Neural progenitor cell (in vitro differentiated cells): ENCODE measurements around the gene CD164L2. TPM values are rescaled to one million over a fixed set of nuclear protein-coding genes. Genes with fewer than 3 reads are reported as not detected.

Source experiments
- DNase-seq: peaks from one replicate; pipeline ENCODE4 v3.0.0-alpha.2; 2016; ENCODE audit warnings: low spot score
- H2AFZ ChIP-seq: fragments of 200-600 bp; sonication (generic); replicated peaks from 2 replicates; pipeline ENCODE4 v1.6.1; 2016; ENCODE audit warnings: antibody characterized with exemption
- H3F3A ChIP-seq: fragments of 200-600 bp; sonication (generic); 2 replicates; pipeline ENCODE4 v1.6.1; 2016; ENCODE audit warnings: antibody characterized with exemption, low read depth
- H3K27ac ChIP-seq: fragments of 200-600 bp; sonication (generic); 2 replicates; pipeline ENCODE4 v1.5.1; 2016; ENCODE audit warnings: mild to moderate bottlenecking
- H3K27me3 ChIP-seq: fragments of 200-600 bp; sonication (generic); 2 replicates; pipeline ENCODE4 v1.6.1; 2016; ENCODE audit warnings: mild to moderate bottlenecking, moderate library complexity
- H3K36me3 ChIP-seq: fragments of 200-600 bp; sonication (generic); 2 replicates; pipeline ENCODE4 v1.5.1; 2016
- H3K4me1 ChIP-seq: fragments of 200-600 bp; sonication (generic); 2 replicates; pipeline ENCODE4 v1.6.1; 2016; ENCODE audit warnings: mixed run types
- H3K4me2 ChIP-seq: fragments of 200-600 bp; sonication (generic); 2 replicates; pipeline ENCODE4 v1.6.1; 2016
- H3K4me3 ChIP-seq: fragments of 200-600 bp; sonication (generic); 2 replicates; pipeline ENCODE4 v1.5.1; 2016
- H3K79me2 ChIP-seq: fragments of 200-600 bp; sonication (generic); 2 replicates; pipeline ENCODE4 v1.6.1; 2016; ENCODE audit warnings: low read depth
- H3K9ac ChIP-seq: fragments of 200-600 bp; sonication (generic); 2 replicates; pipeline ENCODE4 v1.6.1; 2016
- H3K9me3 ChIP-seq: fragments of 200-600 bp; sonication (generic); 2 replicates; pipeline ENCODE4 v1.5.1; 2016; ENCODE audit warnings: low read depth
- H4K20me1 ChIP-seq: fragments of 200-600 bp; sonication (generic); 2 replicates; pipeline ENCODE4 v1.6.1; 2016; ENCODE audit warnings: low read depth
- H3K27ac Mint-ChIP-seq: 3 replicates; pipeline ENCODE4 v1.8.0; 2021; ENCODE audit warnings: mixed read lengths
- H3K27me3 Mint-ChIP-seq: 2 replicates; pipeline ENCODE4 v1.8.0; 2022; ENCODE audit warnings: low read depth, mild to moderate bottlenecking, inconsistent platforms, moderate library complexity, mixed read lengths; ENCODE audit not compliant: insufficient read depth
- H3K36me3 Mint-ChIP-seq: 3 replicates; pipeline ENCODE4 v1.8.0; 2021; ENCODE audit warnings: mixed read lengths
- H3K4me1 Mint-ChIP-seq: 3 replicates; pipeline ENCODE4 v1.8.0; 2021; ENCODE audit warnings: mixed read lengths
- H3K4me3 Mint-ChIP-seq: 3 replicates; pipeline ENCODE4 v1.8.0; 2021; ENCODE audit warnings: mild to moderate bottlenecking, moderate library complexity, mixed read lengths
- H3K9me3 Mint-ChIP-seq: 3 replicates; pipeline ENCODE4 v1.8.0; 2020; ENCODE audit warnings: mixed read lengths
- EZH2 ChIP-seq: fragments of 200-600 bp; sonication (generic); IDR thresholded peaks from 2 replicates; pipeline ENCODE4 v1.6.1; 2017; ENCODE audit warnings: antibody characterized with exemption, mild to moderate bottlenecking, moderate library complexity
- EZH2phosphoT487 ChIP-seq: fragments of 200-600 bp; sonication (generic); IDR thresholded peaks from 2 replicates; pipeline ENCODE4 v1.6.1; 2017; ENCODE audit warnings: antibody characterized with exemption
- total RNA-seq: library from RNA; depleted of rRNA; stranded (reverse); fragments of >200 nt; gene quantifications from 2 replicates; pipeline ENCODE4 v1.2.3, GENCODE V29; 2015; ENCODE audit warnings: low replicate concordance
- TF ChIP-seq, protein P1 (sequence below): fragments of 200-600 bp; sonication (generic); IDR thresholded peaks from 2 replicates; pipeline ENCODE4 v1.5.1; 2017; ENCODE audit warnings: antibody characterized with exemption, mild to moderate bottlenecking

The CD164L2 gene
- total RNA-seq, 1 donor from 2014 or later = 1.6 TPM

DNA sequence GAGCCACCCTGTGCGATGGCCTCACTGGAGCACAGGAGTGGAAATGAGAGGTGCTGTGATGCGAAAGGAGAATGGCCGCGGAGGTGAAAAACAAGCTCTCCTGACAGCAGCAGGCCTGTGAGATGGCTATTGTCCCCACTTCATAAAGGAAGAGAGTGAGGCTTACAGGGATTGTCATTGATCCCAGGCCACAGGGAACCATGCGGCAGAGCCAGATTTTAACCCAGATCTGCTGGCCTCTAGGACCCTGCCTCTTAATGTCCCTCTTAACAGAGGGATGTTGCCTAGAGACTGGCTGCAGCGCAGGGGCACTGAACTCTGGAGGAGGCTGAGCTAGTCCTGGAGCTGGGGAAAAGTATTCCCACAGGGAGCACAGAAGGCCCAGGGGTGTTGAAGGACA, 44.4 kb downstream of the CD164L2 start:
- Mint-ChIP-seq H3K36me3 (peaks cover 9% of the 10 kb centered on the region), H3K4me1 (peaks cover 43% of the 10 kb centered on the region), H3K27me3 (peaks cover 15% of the 10 kb centered on the region), H3K27ac (peak overlapping the region; percentile 98), H3K9me3 (no peaks in the 10 kb centered on the region), H3K4me3 (peak overlapping the region; percentile 69)
- Histone ChIP-seq H3K79me2 (no peaks in the 10 kb centered on the region), H3K27ac (peak overlapping the region; percentile 76), H3K4me2 (peak overlapping the region; percentile 70), H3K36me3 (no peaks in the 10 kb centered on the region), H3K9me3 (no peaks in the 10 kb centered on the region), H3K27me3 (no peaks in the 10 kb centered on the region), H3K4me3 (no peak overlapping the region), H3K4me1 (peaks cover 42% of the 10 kb centered on the region), H2AFZ (no peak overlapping the region), H4K20me1 (no peaks in the 10 kb centered on the region), H3K9ac (no peak overlapping the region), H3F3A (peaks cover 40% of the 10 kb centered on the region)
- no peak for TF ChIP-seq EZH2phosphoT487
- no peak for TF ChIP-seq EZH2
- TF ChIP-seq, protein P1, sequence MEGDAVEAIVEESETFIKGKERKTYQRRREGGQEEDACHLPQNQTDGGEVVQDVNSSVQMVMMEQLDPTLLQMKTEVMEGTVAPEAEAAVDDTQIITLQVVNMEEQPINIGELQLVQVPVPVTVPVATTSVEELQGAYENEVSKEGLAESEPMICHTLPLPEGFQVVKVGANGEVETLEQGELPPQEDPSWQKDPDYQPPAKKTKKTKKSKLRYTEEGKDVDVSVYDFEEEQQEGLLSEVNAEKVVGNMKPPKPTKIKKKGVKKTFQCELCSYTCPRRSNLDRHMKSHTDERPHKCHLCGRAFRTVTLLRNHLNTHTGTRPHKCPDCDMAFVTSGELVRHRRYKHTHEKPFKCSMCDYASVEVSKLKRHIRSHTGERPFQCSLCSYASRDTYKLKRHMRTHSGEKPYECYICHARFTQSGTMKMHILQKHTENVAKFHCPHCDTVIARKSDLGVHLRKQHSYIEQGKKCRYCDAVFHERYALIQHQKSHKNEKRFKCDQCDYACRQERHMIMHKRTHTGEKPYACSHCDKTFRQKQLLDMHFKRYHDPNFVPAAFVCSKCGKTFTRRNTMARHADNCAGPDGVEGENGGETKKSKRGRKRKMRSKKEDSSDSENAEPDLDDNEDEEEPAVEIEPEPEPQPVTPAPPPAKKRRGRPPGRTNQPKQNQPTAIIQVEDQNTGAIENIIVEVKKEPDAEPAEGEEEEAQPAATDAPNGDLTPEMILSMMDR = no peak
- peak; percentile 81 for DNase-seq

DNA sequence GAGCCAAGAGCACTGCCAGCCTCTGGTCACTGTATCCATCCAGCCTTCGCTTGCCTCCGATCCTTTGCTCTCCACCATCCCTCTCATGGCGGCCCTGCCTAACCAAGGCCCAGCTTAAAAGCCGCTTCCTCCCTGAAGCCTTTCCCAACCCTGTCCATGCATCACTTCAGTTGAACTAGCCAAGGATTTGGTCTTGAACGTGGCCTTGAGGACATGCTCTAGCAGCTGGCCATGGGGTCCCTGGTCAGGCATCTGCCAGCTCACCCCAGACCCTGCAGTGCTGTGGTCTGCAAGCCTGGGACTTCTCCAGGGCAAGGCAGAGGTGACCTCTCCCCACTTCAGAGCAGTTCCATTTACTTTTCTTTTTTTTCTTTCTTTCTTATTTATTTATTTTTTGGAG, 46.4 kb downstream of the CD164L2 start:
- Mint-ChIP-seq H3K36me3 (peaks cover 12% of the 10 kb centered on the region), H3K27ac (peak overlapping the region; percentile 80)
- H3K36me3 ChIP-seq = no peaks in the 10 kb centered on the region

DNA sequence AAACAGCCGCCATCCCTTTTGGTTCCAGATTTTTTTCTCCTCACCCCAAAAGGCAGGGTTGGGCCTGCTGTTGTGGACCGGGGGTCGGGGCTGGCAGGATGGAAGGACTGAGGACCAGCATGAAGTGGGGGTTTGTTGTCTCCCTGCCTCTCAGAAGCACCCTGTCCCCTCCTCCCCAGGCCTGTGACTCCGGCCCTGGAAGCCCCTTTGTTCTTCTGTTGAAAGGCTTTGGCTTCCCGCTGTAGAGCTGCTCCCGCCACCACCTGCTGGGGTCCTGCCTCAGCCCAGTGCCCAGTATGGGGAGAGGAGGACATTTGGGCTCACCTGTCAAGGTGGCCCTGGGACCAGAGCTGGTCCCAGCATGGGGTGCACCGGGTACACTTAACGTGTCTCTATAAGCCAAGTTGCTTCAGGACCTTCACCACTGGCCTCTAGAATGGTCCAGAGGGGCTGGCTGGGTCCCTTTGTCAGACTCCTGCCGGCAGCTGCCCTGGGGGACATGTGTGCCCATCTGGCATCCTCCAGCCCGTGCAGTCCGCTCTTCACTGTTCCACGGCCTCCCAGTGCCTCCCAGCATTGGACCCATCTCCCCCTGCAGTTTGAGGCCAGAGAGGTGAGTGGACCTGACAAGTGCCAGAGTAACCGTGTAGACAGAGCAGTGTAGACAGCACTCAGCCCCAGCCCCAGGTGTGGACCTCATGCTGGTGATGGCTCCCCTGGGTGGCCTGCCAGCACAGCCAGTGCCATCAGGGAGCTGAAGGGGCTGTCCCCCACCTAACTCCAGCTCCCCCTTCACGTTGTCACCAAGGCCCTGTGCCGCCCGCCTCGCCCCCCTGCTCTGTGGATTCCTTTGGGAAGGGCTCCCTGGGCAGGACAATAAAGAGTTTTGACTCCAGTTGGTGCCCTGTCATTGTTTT, 47.4 kb downstream of the CD164L2 start:
- peaks cover 19% of the 10 kb centered on the region for H3K4me1 Mint-ChIP-seq
- Histone ChIP-seq H3K79me2 (no peaks in the 10 kb centered on the region), H3K27me3 (no peaks in the 10 kb centered on the region), H3F3A (peaks cover 30% of the 10 kb centered on the region), H3K9ac (no peak overlapping the region), H3K27ac (no peak overlapping the region), H3K9me3 (no peaks in the 10 kb centered on the region), H3K4me2 (no peak overlapping the region), H4K20me1 (peaks cover 3% of the 10 kb centered on the region), H3K4me3 (no peak overlapping the region), H3K4me1 (peaks cover 18% of the 10 kb centered on the region), H3K36me3 (no peaks in the 10 kb centered on the region), H2AFZ (no peak overlapping the region)
- peaks cover 12% of the 10 kb centered on the region for H3K36me3 Mint-ChIP-seq
- H3K9me3 Mint-ChIP-seq = no peaks in the 10 kb centered on the region
- peak overlapping the region; percentile 80 for H3K27ac Mint-ChIP-seq
- DNase-seq = no peak
- no peak overlapping the region for H3K4me3 Mint-ChIP-seq
- H3K27me3 Mint-ChIP-seq = peaks cover 5% of the 10 kb centered on the region
- TF ChIP-seq, protein P1 = no peak
- TF ChIP-seq EZH2phosphoT487 = no peak

More for the DNA sequence above, 46.4 kb downstream of the CD164L2 start:
- H3K9me3 Mint-ChIP-seq = no peaks in the 10 kb centered on the region
- Histone ChIP-seq H3K9me3 (no peaks in the 10 kb centered on the region), H3K79me2 (no peaks in the 10 kb centered on the region), H3K9ac (no peak overlapping the region), H3F3A (peaks cover 40% of the 10 kb centered on the region), H3K4me2 (no peak overlapping the region), H3K27me3 (no peaks in the 10 kb centered on the region), H2AFZ (no peak overlapping the region), H3K4me3 (no peak overlapping the region), H4K20me1 (no peaks in the 10 kb centered on the region), H3K27ac (no peak overlapping the region), H3K4me1 (peaks cover 28% of the 10 kb centered on the region)
- TF ChIP-seq, protein P1 = no peak
- TF ChIP-seq EZH2phosphoT487 (no peak), EZH2 (no peak)
- peaks cover 9% of the 10 kb centered on the region for H3K27me3 Mint-ChIP-seq
- peaks cover 28% of the 10 kb centered on the region for H3K4me1 Mint-ChIP-seq
- H3K4me3 Mint-ChIP-seq = no peak overlapping the region
- DNase-seq = no peak
